ENCODE data around the gene CLRN3.

GRCh38 chr10:127910464-127910770 lies 17.7 kb upstream of the CLRN3 start:
- TF ChIP-seq CTCF (IDR thresholded peaks at IDR 0.05): no peak
- TF ChIP-seq EZH2 (IDR thresholded peaks at IDR 0.05; ENCODE audit: borderline replicate concordance, insufficient read depth, low read depth, low read length, poor library complexity, severe bottlenecking): no peak

Data from B cell (primary cell).